DOHH2 (cell line): ENCODE data around the gene MFAP4.

Experiments
- EZH2phosphoT487 ChIP-seq: fragments of 200-600 bp; sonication (generic); IDR thresholded peaks from 2 replicates; pipeline ENCODE4 v1.6.1; 2017; ENCODE audit warnings: borderline replicate concordance, mild to moderate bottlenecking, antibody characterized with exemption, low read length, moderate library complexity, mixed read lengths
- TF ChIP-seq, protein P1 (sequence below): fragments of 200-600 bp; sonication (generic); IDR thresholded peaks from one replicate; pipeline ENCODE4 v1.5.1; 2014; ENCODE audit warnings: antibody characterized with exemption, mild to moderate bottlenecking, low read depth, low read length; ENCODE audit not compliant: poor library complexity, severe bottlenecking

DNA sequence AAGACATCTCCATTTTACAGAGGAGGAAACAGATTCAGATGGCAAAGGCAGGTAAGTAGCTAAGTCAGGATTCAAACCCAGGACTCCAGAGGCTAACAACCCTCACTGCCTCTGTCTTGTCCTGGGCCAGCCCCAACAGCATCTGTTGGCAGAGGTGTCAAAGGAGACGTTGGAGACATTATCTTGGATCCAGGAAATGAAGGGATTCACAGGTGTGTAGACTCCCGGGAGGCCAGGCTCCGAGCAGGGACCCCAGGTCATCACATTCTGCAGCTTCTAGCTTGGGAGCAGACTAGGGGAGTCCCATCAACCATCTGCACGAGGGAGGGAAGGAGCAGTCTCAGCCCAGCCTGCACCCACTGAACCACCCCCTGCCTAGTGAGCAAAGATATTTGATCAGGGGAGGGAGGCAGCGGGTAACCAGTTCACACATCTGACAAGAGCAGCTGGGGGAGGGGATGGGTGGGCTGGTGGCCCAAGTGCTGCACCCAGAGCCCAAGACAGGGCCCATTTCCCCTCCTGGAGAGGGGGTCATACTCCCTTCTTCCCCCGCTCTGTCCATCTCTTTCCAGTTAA lies 23.4 kb downstream of the MFAP4 start:
- TF ChIP-seq, protein P1, sequence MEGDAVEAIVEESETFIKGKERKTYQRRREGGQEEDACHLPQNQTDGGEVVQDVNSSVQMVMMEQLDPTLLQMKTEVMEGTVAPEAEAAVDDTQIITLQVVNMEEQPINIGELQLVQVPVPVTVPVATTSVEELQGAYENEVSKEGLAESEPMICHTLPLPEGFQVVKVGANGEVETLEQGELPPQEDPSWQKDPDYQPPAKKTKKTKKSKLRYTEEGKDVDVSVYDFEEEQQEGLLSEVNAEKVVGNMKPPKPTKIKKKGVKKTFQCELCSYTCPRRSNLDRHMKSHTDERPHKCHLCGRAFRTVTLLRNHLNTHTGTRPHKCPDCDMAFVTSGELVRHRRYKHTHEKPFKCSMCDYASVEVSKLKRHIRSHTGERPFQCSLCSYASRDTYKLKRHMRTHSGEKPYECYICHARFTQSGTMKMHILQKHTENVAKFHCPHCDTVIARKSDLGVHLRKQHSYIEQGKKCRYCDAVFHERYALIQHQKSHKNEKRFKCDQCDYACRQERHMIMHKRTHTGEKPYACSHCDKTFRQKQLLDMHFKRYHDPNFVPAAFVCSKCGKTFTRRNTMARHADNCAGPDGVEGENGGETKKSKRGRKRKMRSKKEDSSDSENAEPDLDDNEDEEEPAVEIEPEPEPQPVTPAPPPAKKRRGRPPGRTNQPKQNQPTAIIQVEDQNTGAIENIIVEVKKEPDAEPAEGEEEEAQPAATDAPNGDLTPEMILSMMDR = no peak
- TF ChIP-seq EZH2phosphoT487 = no peak
